Astrocyte (in vitro differentiated cells and primary cell): Measurements from ENCODE around the gene ADAM33. TPM values are rescaled to one million over a fixed set of nuclear protein-coding genes. Genes with fewer than 3 reads are reported as not detected.

Experiments
- DNase-seq: peaks from one replicate; pipeline ENCODE4 v3.0.0-alpha.2; 2010; ENCODE audit warnings: low read depth
- FAIRE-seq: peaks from 2 replicates; lab custom pipeline; 2011; peaks lifted over from hg19 to GRCh38; lab: Jason Lieb, UNC
- H2AFZ ChIP-seq: 2 replicates; pipeline ENCODE4 v1.6.0; 2012; ENCODE audit warnings: low read depth, low read length, inconsistent platforms
- H3K27ac ChIP-seq: 2 replicates; pipeline ENCODE4 v1.5.1; 2011; ENCODE audit warnings: low read depth, low read length, inconsistent platforms
- H3K27me3 ChIP-seq: 2 replicates; pipeline ENCODE4 v1.6.0; 2011; ENCODE audit warnings: low read length, inconsistent platforms; ENCODE audit not compliant: insufficient read depth
- H3K36me3 ChIP-seq: 2 replicates; pipeline ENCODE4 v1.5.1; 2011; ENCODE audit warnings: low read length, inconsistent platforms; ENCODE audit not compliant: insufficient read depth
- H3K4me1 ChIP-seq: 2 replicates; pipeline ENCODE4 v1.5.1; 2011; ENCODE audit warnings: low read length, inconsistent platforms; ENCODE audit not compliant: insufficient read depth
- H3K4me2 ChIP-seq: 2 replicates; pipeline ENCODE4 v1.6.0; 2012; ENCODE audit warnings: low read length, inconsistent platforms
- H3K4me3 ChIP-seq: 2 replicates; pipeline ENCODE4 v1.5.1; 2011; ENCODE audit warnings: low read depth, mild to moderate bottlenecking, low read length, inconsistent platforms; ENCODE audit not compliant: insufficient read depth
- H3K79me2 ChIP-seq: 2 replicates; pipeline ENCODE4 v1.6.0; 2012; ENCODE audit warnings: mild to moderate bottlenecking, low read length, inconsistent platforms; ENCODE audit not compliant: insufficient read depth
- H3K9ac ChIP-seq: 2 replicates; pipeline ENCODE4 v1.6.0; 2012; ENCODE audit warnings: mild to moderate bottlenecking, low read length, inconsistent platforms
- H3K9me3 ChIP-seq: 2 replicates; pipeline ENCODE4 v1.5.1; 2012; ENCODE audit warnings: low read depth, mild to moderate bottlenecking, low read length, inconsistent platforms; ENCODE audit not compliant: insufficient read depth
- H4K20me1 ChIP-seq: 2 replicates; pipeline ENCODE4 v1.6.0; 2012; ENCODE audit warnings: low read length, inconsistent platforms; ENCODE audit not compliant: insufficient read depth
- H3K27ac Mint-ChIP-seq: one replicate; pipeline ENCODE4 v1.8.0; 2021; ENCODE audit warnings: mild to moderate bottlenecking, mixed read lengths; ENCODE audit not compliant: unreplicated experiment
- H3K27me3 Mint-ChIP-seq: one replicate; pipeline ENCODE4 v1.8.0; 2021; ENCODE audit warnings: low read depth, mixed read lengths; ENCODE audit not compliant: unreplicated experiment
- H3K36me3 Mint-ChIP-seq: one replicate; pipeline ENCODE4 v1.8.0; 2021; ENCODE audit warnings: low read depth, mixed read lengths; ENCODE audit not compliant: unreplicated experiment
- H3K4me1 Mint-ChIP-seq: one replicate; pipeline ENCODE4 v1.8.0; 2021; ENCODE audit warnings: low read depth, mixed read lengths; ENCODE audit not compliant: unreplicated experiment
- H3K4me3 Mint-ChIP-seq: one replicate; pipeline ENCODE4 v1.8.0; 2021; ENCODE audit warnings: mild to moderate bottlenecking, moderate library complexity, mixed read lengths; ENCODE audit not compliant: unreplicated experiment
- H3K9me3 Mint-ChIP-seq: one replicate; pipeline ENCODE4 v1.8.0; 2021; ENCODE audit warnings: mild to moderate bottlenecking, mixed read lengths; ENCODE audit not compliant: unreplicated experiment
- EZH2 ChIP-seq: IDR thresholded peaks from 2 replicates; pipeline ENCODE4 v1.6.1; 2012; ENCODE audit warnings: mild to moderate bottlenecking, low read length, inconsistent platforms; ENCODE audit not compliant: insufficient read depth
- total RNA-seq: library from RNA; stranded (reverse); gene quantifications from 2 replicates; pipeline ENCODE4 v1.2.1, GENCODE V29; 2021
- TF ChIP-seq, protein P1 (sequence below): IDR thresholded peaks from 2 replicates; pipeline ENCODE4 v1.5.1; 2011; ENCODE audit warnings: low read depth, mild to moderate bottlenecking, inconsistent platforms, low read length, moderate library complexity; ENCODE audit not compliant: insufficient read depth

ADAM33 gene
- total RNA-seq, 1 donor from 2014 or later = 3.0 TPM

- TF ChIP-seq, protein P1, sequence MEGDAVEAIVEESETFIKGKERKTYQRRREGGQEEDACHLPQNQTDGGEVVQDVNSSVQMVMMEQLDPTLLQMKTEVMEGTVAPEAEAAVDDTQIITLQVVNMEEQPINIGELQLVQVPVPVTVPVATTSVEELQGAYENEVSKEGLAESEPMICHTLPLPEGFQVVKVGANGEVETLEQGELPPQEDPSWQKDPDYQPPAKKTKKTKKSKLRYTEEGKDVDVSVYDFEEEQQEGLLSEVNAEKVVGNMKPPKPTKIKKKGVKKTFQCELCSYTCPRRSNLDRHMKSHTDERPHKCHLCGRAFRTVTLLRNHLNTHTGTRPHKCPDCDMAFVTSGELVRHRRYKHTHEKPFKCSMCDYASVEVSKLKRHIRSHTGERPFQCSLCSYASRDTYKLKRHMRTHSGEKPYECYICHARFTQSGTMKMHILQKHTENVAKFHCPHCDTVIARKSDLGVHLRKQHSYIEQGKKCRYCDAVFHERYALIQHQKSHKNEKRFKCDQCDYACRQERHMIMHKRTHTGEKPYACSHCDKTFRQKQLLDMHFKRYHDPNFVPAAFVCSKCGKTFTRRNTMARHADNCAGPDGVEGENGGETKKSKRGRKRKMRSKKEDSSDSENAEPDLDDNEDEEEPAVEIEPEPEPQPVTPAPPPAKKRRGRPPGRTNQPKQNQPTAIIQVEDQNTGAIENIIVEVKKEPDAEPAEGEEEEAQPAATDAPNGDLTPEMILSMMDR = no peak
- no peak for TF ChIP-seq EZH2
- no peaks in the 10 kb centered on the region for H3K79me2 ChIP-seq
- peaks cover 33% of the 10 kb centered on the region for H3K27me3 Mint-ChIP-seq
- no peak overlapping the region for H2AFZ ChIP-seq
- no peaks in the 10 kb centered on the region for H3K36me3 Mint-ChIP-seq
- no peaks in the 10 kb centered on the region for H3K4me1 Mint-ChIP-seq
- no peak overlapping the region for H3K27ac ChIP-seq
- no peak overlapping the region for H3K4me3 ChIP-seq
- no peak overlapping the region for H3K4me3 Mint-ChIP-seq
- DNase-seq (no peak), FAIRE-seq (no peak)
- no peaks in the 10 kb centered on the region for H4K20me1 ChIP-seq
- peaks cover 2% of the 10 kb centered on the region for H3K9me3 Mint-ChIP-seq
- H3K36me3 ChIP-seq = no peaks in the 10 kb centered on the region
- H3K9me3 ChIP-seq = no peaks in the 10 kb centered on the region
- H3K4me1 ChIP-seq = no peaks in the 10 kb centered on the region
- H3K4me2 ChIP-seq = no peak overlapping the region
- no peak overlapping the region for H3K27ac Mint-ChIP-seq
- H3K27me3 ChIP-seq = no peaks in the 10 kb centered on the region
- no peak overlapping the region for H3K9ac ChIP-seq
These were observed 15.9 kb upstream of the ADAM33 start for GRCh38 chr20:3697588-3698305.

GRCh38 chr20:3696745-3697587, 15.2 kb upstream of the ADAM33 start:
- no peak for TF ChIP-seq EZH2
- TF ChIP-seq, protein P1 = no peak
- Histone ChIP-seq H3K4me2 (no peak overlapping the region), H3K4me1 (no peaks in the 10 kb centered on the region), H3K27ac (no peak overlapping the region), H2AFZ (no peak overlapping the region), H3K4me3 (no peak overlapping the region), H3K9me3 (no peaks in the 10 kb centered on the region), H3K36me3 (no peaks in the 10 kb centered on the region), H3K79me2 (no peaks in the 10 kb centered on the region), H3K27me3 (no peaks in the 10 kb centered on the region), H3K9ac (no peak overlapping the region), H4K20me1 (no peaks in the 10 kb centered on the region)
- FAIRE-seq (no peak), DNase-seq (no peak)
- Mint-ChIP-seq H3K36me3 (no peaks in the 10 kb centered on the region), H3K4me1 (no peaks in the 10 kb centered on the region), H3K4me3 (no peak overlapping the region), H3K27me3 (peaks cover 29% of the 10 kb centered on the region), H3K9me3 (peaks cover 2% of the 10 kb centered on the region), H3K27ac (no peak overlapping the region)
